Transverse colon (tissue), 4 donors: ENCODE results near the gene LNX1.

Source experiments
- CTCF ChIP-seq, 5 experiments: fragments of 200-600 bp in 3 of 5; fragments of 450-650 bp in 2 of 5; sonication (generic) in 3 of 5; IDR thresholded peaks; 1 replicate in 2 of 5; 2 replicates in 3 of 5; pipeline ENCODE4 v1.5.1; 2016 to 2017; ENCODE audit warnings: antibody characterized with exemption in 5 of 5, inconsistent platforms in 3 of 5, mild to moderate bottlenecking in 2 of 5, moderate library complexity in 1 of 5
- POLR2AphosphoS5 ChIP-seq, 3 donors: sonication (generic); formaldehyde crosslinking; IDR thresholded peaks; one replicate each; pipeline ENCODE4 v1.6.1; 2016; ENCODE audit warnings: antibody characterized with exemption in 3 of 3

GRCh38 chr4:53579826-53580225 is 11.5 kb downstream of the LNX1 start:
- TF ChIP-seq CTCF (IDR thresholded peaks at IDR 0.05) (no peak), POLR2AphosphoS5 (IDR thresholded peaks at IDR 0.05) (no peak)
